ENCODE results near the gene GLS.

GRCh38 chr2:190976521-190976920, 95.9 kb downstream of the GLS start:
- TF ChIP-seq CTCF (IDR thresholded peaks at IDR 0.05) (no peak), POLR2A (IDR thresholded peaks at IDR 0.05) (no peak)

Data from heart left ventricle (tissue), 13 donors.